ENCODE results near the gene TTC28.

The TTC28 gene

GRCh38 chr22:28108851-28109250, 570.8 kb downstream of the TTC28 start:
- DNase-seq (ENCODE audit: low read depth, low spot score): no peak
- CTCF ChIA-PET: interaction anchor here (1.5 to 1.6 kb wide), 2 partner anchors 10 to 15 kb away, joined by 5 to 6 read pairs; no protein-coding TSS in a partner anchor
- POLR2A ChIA-PET: no interaction called here

GRCh38 chr22:28106617-28107016, 573.0 kb downstream of the TTC28 start:
- H3K4me3 ChIP-seq (ENCODE audit: low read depth, low read length): no peak overlapping the region
- TF ChIP-seq CTCF (IDR thresholded peaks at IDR 0.05; ENCODE audit: insufficient read depth, low read length, missing control alignments): no peak
- ChIA-PET POLR2A (interaction anchor here (1.0 kb wide), 1 partner anchor 14 kb away, joined by 3 read pairs; no protein-coding TSS in a partner anchor), CTCF (interaction anchor here (1.2 to 1.3 kb wide), 2 partner anchors 9 to 10 kb away, joined by 3 to 4 read pairs; no protein-coding TSS in a partner anchor)
- DNase-seq (ENCODE audit: low read depth, low spot score): no peak

More at GRCh38 chr22:28108851-28109250, 570.8 kb downstream of the TTC28 start:
- no peak for TF ChIP-seq CTCF (IDR thresholded peaks at IDR 0.05; ENCODE audit: insufficient read depth, low read length, missing control alignments)
- H3K4me3 ChIP-seq (ENCODE audit: low read depth, low read length): no peak overlapping the region

- ChIA-PET POLR2A (interaction anchor here (0.7 kb wide), 1 partner anchor 36 kb away, joined by 3 read pairs; no protein-coding TSS in a partner anchor), CTCF (interaction anchor here (1.2 kb wide), 1 partner anchor 9 kb away, joined by 3 read pairs; no protein-coding TSS in a partner anchor)
- no peak for DNase-seq (ENCODE audit: low read depth, low spot score)
- H3K4me3 ChIP-seq (ENCODE audit: low read depth, low read length): no peak overlapping the region
- no peak for TF ChIP-seq CTCF (IDR thresholded peaks at IDR 0.05; ENCODE audit: insufficient read depth, low read length, missing control alignments)
These were observed 573.7 kb downstream of the TTC28 start for GRCh38 chr22:28105988-28106387.

- DNase-seq (ENCODE audit: low read depth, low spot score): no peak
- no peak overlapping the region for H3K4me3 ChIP-seq (ENCODE audit: low read depth, low read length)
- CTCF ChIA-PET: interaction anchor here (1.2 kb wide), 1 partner anchor 8 kb away, joined by 3 read pairs; no protein-coding TSS in a partner anchor
- no peak for TF ChIP-seq CTCF (IDR thresholded peaks at IDR 0.05; ENCODE audit: insufficient read depth, low read length, missing control alignments)
- POLR2A ChIA-PET: interaction anchor here (0.7 kb wide), 1 partner anchor 37 kb away, joined by 3 read pairs; no protein-coding TSS in a partner anchor
These were observed 574.2 kb downstream of the TTC28 start for GRCh38 chr22:28105413-28105812.

- ChIA-PET CTCF (interaction anchor here (1.2 to 4.1 kb wide), 3 partner anchors 9 to 337 kb away, joined by 3 to 17 read pairs (median 3); no protein-coding TSS in a partner anchor), POLR2A (no interaction called here)
- H3K4me3 ChIP-seq (ENCODE audit: low read depth, low read length): no peak overlapping the region
- no peak for DNase-seq (ENCODE audit: low read depth, low spot score)
- TF ChIP-seq CTCF (IDR thresholded peaks at IDR 0.05; ENCODE audit: insufficient read depth, low read length, missing control alignments): no peak
These were observed 576.0 kb downstream of the TTC28 start for GRCh38 chr22:28103596-28103995.

- DNase-seq (ENCODE audit: low read depth, low spot score): no peak
- no peak for TF ChIP-seq CTCF (IDR thresholded peaks at IDR 0.05; ENCODE audit: insufficient read depth, low read length, missing control alignments)
- POLR2A ChIA-PET: no interaction called here
- no peak overlapping the region for H3K4me3 ChIP-seq (ENCODE audit: low read depth, low read length)
- CTCF ChIA-PET: interaction anchor here (4.1 kb wide), 1 partner anchor 10 kb away, joined by 17 read pairs; no protein-coding TSS in a partner anchor
These were observed 577.4 kb downstream of the TTC28 start for GRCh38 chr22:28102151-28102812.

All from AG04449 (cell line).